ENCODE measurements around the gene ATF7.
"Not testable (repeated sequence)": the region's sequence is repeated elsewhere in the genome, so short reads cannot be mapped to it uniquely, and the experiment has no call there.

ATF7 gene

DNA sequence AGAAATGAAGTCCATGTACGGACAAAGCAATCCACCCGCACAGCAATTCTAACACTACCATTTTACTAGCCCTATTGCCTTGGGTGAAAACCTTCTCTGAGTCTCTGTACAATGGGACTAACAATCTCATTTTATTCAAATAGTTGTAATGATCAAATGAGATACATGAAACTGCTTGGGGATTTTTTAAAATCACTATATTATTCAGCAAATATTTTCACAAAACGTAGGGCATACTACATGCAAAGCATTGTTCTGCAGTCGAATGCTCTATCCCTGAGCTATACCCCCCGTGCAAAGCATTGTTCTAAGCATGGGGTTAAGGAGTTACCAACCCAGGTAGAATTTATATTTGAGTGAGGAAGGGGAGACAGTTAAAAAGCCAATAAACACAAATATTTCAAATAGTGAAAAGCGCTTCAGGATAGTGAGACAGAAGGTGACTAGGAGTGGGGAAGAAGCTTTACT, 554 bp upstream of the ATF7 start:
- no peak for DNase-seq

DNA sequence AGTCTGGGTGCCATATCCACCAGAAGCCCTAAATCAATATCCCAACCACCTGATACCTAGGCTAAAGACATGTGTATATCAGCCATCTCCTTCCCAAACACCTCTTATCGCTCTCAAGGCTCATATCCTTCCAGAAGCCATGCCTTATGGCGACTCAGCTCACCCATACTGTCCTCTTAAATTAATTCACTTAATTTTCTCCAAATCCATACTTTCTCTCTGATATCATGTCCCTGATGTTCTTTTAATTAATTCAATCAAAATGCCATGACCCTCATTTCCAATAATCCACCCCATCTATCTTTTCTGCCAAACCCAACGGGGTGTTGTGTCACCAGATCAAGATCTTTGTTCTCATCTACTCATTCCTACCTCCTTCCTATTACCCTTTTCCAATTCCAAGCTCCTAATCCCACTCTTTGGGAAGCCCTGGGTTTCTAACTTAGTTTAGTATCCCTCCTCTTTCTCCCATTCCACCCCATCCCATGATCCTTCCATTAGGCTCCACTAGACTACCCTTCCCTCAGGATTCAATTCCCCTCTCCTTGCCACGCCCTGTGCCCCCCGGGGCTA, 723 bp downstream of the ATF7 start:
- DNase-seq, result no peak

DNA sequence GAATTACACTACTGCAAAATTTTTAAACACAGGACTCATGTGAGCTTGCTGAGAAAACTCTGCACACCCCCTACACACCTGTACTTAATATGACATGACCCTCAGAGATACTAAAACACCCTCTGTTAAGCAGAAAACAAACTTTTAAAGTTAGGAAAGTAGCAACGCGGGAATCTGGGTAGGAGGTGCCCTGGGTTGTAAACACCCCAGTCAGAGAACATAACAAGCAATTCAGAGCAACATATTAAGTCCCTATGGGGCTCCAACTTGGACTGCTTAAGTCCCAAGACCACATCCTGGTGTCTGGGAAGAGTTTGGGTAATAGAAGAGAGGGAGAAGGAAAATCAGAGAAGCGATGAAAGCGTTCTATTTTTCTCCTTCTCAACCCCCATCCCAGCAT, 1.2 kb downstream of the ATF7 start:
- no peak for DNase-seq

DNA sequence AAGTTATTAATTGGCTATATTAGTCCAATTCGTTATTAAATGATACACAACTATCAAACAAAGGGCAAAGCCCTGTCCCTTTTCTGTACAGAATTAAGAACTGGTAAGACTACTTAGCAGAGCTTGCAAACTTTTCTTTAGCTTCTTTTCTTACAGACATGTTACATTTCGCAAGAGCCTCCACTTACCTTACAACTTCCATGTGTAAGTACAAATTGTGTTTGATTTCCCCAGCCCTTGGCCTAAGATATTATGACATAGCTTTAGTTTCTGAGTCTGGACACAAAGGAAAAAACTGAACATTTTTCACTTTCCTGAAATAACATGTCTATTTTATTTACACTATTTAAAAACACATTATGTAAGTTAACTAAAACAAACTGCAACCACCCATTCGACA, 1.7 kb downstream of the ATF7 start:
- DNase-seq, result no peak

DNA sequence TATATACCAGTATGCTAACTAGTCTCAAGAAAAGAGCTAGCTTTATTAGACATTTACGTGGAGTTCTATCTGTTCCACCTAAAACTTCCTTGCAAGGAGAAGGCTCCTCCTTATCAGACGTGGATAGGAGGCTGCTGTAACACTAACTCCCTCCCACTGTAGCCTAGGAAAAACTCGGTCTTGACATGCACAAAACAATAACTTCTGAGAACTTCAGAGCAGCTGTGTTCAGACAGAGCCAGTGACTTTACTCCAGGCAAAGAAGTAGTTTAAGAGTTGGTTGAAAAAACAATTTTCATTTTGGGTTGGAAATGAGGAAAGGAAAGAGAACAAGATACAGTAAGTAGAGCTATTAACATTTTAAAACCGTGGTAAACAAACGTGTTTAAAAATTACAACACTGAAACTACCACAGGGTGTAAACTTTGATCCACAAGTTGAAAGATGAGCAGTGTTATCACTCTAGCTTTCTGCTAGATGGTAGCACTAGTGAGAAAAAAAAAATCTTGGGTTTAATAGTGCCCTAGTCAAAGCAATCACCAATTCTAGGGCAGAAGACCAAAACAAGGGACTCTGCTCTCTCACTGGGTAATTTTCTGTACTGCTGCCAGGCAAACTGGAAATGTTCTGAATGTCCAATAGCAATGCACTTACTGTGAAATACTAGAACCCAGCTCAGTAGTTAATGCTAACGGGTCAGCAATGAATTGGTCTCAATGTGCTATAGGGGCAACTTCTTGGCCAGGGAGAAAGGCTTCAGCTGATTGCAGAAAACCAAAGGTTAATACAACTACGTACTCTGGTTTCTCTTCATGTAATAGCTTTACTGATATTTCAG, 2.4 kb downstream of the ATF7 start:
- DNase-seq, result no peak

DNA sequence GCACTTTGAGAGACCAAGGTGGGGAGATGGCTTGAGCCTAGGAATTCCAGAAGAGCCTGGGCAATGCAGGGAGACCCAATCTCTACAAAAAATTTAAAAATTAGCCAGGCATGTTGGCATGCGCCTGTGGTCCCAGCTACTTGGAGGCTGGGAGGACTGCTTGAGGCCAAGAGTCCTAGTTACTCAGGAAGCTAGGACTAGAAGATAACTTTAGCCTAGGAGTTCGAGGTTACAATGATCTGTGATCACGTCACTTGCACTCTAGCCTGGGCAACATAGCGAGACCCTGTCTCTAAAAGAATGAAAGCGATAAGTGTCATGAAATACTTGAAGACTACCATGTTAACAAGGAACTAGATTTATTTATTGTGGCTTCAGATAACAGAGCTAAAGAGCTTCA, 3.5 kb downstream of the ATF7 start:
- no peak for DNase-seq

DNA sequence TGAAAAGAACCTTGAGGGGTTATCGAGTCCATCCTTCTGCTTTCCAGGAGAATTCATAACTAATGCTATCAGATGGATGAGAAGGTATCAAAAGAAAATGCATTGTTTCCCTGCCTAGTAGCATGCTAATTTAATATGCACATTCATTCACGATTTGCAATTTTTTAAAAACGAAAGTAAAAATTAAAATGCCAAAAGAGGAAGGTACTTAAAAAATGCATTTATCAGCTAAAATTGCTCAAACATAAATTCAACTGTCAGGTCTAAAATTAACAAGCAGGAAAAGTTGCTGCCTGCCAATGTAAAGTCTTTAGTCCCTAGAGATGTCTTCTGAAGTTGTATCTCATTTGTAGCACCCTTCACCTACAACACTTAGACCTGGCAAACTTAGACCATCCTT, 7.9 kb downstream of the ATF7 start:
- DNase-seq, result no peak

DNA sequence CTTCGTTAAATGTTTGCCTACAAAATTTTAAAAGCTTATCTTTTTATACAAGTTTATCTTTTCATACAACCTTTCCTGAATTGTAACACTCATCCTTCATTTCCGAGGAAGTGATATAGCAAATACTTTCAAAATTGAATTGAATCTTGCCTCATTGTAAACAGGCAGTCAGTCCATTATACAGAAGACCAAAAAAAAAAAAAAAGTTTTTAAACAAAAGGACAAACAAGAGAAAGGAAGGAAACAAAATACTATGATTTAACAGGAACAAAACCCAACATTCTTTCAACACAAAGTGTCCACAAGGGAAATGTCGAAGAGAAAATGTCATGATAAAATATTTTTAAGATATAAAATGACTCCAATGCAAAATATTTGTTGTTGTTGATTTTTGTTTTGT, 8.5 kb downstream of the ATF7 start:
- DNase-seq, result no peak

DNA sequence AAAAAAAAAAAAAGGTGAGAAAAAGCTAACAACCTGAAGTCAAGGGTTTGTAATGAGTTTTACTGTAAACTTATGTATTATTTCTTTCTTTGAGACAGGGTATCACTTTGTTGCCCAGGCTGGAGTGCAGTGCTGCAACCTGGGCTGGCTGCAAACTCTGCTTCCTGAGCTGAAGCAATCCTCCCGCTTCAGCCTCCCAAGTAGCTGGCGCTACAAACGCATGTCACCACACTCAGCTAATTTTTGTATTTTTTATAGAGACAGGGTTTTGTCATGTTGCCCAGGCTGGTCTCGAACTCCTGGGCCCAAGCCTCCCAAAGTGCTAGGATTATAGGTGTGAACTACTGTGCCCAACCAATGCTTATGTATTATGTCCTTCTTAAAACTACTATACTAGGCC, 9.2 kb downstream of the ATF7 start:
- no peak for DNase-seq

DNA sequence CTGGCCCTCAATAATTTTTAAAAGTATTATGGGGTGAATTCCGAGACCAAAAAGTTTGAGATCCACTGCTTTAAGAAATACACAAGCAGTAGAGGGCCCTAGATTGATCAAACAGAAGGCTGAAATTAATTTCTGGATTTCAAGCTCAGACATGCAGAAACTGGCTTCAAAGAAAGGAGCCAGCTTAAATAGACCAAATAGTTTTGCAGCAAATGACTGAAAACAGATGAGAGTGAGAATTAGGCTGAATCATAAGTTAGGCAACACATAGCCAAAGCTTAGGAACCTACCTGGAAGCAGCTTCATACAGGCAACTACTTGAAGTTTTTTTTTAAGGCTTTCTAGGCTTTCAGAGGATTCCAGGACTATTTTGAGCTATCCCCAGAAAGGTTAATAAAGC, 12.4 kb downstream of the ATF7 start:
- DNase-seq, result no peak

DNA sequence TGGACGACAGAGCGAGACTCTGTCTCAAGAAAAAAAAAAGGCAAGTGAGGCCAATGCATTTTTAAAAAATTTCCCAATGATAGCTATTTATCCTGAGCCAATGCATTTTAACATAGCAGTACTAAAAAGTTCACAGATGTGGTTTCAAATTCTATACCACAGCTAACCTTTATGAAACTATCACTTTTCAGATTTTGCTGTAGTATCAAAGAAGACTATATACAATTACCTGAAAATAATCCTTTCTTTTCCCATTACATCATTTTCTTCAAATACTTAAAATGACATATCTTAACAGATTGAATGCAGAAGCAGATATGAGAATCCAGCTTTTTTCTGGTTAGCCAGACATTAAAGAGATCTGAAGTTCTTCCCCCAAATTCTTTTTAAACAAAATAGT, 13.2 kb downstream of the ATF7 start:
- DNase-seq, result no peak

DNA sequence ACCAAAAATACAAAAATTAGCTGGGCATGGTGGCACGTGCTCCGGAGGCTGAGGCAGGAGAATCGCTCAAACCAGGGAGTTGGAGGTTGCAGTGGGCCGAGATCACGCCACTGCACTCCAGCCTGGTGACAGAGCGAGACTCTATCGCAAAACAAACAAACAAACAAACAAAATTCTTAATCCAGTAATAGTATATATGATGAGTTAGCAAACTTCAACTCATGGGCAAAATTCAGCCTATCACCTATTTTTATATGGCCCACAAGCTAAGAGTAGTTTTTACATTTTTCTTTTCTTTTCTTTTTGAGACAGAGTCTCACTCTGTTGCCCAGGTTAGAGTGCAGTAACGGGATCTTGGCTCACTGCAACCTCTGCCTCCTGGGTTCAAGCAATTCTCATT, 14.9 kb downstream of the ATF7 start:
- no peak for DNase-seq

DNA sequence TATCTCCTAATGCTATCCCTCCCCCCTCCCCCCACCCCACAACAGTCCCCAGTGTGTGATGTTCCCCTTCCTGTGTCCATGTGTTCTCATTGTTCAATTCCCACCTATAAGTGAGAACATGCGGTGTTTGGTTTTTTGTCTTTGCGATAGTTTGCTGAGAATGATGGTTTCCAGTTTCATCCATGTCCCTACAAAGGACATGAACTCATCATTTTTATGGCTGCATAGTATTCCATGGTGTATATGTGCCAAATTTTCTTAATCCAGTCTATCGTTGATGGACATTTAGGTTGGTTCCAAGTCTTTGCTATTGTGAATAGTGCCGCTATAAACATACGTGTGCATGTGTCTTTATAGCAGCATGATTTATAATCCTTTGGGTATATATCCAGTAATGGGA, 19.5 kb downstream of the ATF7 start:
- not testable (repeated sequence) for DNase-seq

DNA sequence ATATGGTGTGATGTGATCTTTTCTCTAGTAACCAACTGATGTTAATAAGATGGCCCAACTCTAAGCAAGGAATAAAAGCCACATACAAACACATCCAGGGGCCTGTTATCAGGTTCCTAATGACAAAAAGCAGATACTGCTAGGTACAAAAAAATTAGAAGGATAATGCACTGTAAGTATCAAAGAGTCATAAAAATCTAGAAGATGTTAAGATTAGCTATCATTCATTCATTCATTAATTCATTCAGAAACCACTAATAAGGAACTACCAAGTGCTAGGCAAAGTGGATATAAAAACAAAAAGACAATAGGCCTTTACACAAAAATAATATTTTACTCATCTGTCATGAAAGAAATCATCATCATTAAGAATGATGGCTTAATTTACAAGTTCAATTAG, 21.6 kb downstream of the ATF7 start:
- DNase-seq, result no peak

DNA sequence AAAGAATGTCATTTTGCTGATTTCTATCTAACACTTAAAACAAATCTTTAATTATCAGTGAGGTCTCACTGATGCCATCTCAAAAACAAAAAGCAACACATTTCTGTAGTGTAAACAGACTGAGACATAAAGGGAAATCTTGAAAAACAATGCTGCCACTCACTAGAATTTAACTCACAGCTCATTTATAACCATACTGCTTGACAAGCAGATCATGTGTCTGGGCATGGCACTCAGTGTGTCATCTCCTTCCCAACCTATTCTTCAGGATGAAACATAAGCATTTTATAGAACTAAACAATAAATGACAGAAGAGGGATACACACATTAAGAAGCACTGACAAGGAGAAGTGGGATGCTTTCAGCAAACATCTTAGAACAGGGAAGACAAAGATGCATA, 22.4 kb downstream of the ATF7 start:
- DNase-seq, result no peak

DNA sequence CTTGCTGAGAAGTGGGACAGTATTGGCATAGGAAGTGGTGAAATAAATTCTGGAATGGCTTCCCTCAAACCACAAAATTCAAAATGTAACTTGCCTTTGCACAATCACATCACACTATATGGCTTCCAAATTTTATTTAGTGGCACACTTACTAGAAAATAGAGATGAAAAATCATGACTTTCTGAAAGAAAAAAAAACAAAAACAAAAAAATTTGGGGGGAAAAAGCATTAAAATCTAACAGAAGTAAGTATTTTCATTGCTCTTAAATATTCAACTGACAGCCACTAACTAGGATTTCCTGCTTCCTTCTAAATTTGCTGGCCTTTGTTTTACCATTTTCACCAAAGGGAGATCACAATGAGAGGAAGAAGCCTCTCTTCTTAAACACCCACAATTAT, 23.0 kb downstream of the ATF7 start:
- DNase-seq, result no peak

DNA sequence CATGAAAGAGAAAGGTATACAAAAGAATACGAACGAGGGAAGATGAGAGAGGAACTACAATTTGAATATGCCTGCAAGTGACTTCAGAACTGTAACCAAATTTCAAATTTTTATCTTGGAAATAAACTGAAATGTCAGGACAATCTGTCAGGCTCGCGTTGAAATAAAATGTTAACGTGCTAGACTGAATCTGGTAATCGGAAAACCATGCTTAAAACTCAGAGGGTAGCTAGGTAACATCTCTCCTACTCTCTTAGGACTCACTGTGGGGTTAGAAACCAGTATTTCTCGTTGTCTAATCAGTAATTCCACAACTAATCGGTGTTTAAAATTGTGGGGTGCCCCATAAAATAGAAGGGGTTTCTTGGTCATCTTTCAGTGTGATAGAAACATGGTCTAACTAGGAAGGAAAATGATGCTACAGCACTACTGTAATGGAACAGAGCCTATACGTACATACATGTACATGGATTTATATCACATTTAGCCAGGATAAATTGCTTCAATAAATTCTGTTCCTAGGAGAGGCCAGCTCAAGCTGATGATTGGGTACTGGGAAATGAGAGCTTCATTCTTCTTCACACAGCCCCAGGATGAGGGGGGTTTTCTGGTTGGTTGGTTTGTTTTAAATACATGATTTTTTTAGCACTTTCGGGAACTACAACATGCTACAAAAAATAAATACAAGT, 23.9 kb downstream of the ATF7 start:
- DNase-seq, result no peak

DNA sequence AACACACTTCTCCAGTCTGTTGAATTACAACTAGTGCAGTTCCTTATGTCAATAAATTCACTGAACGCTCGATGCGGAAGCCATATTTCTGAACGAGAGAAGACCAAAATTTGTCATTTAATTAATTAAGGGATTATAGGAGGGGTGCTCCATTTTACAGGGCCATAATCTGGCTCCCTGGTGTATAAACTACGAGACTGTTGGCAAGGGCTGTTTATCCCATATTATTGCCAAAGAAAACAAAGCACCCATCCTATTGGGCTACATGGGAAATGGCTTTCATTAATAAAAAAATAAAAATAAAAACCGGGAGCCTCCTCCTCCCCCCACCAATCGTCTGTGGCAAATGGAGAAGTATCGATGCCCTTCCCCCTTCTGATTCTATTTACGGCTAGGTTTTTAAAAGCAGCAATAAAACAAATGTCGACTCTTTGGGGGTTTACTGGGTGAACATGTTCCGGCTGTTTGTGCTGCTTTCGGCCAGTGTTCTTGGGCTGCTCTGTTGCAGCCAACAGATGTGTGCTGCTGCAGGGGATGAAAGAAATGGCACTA, 24.8 kb downstream of the ATF7 start:
- DNase-seq, result no peak

DNA sequence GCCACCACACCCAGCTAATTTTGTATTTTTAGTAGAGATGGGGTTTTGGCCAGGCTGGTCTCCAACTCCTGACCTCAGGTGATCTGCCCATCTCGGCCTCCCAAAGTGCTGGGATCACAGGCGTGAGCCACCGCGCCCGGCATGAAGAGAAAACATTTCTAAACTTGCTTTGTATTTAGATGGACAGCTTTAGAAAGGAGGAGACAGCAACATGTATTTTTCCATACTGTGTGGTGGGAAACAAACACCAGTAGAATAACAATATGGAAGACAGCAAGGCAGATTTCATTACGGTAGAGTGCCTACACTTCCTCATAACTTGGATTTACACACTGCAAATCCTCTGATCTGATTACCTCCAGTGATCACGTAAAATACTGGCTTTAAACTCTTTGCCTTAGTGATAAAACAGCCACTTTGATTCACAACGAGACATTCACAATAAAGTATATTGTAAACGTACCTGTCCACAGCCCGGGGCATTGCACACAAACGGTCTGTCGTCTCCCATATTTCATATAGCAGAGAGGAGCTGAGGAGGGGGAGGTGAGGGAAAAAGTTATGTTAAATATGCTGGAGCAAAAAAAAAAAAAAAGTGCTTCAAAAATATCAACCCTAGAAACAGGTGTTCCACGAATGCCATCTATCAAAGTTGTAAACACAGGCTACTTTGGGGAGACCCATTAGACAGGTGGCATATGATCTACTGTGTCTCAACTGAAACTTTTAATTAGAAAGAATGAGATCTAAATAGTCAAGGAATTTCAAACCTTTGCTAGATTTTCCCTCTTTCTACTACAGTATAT, 25.5 kb downstream of the ATF7 start:
- DNase-seq, result no peak

DNA sequence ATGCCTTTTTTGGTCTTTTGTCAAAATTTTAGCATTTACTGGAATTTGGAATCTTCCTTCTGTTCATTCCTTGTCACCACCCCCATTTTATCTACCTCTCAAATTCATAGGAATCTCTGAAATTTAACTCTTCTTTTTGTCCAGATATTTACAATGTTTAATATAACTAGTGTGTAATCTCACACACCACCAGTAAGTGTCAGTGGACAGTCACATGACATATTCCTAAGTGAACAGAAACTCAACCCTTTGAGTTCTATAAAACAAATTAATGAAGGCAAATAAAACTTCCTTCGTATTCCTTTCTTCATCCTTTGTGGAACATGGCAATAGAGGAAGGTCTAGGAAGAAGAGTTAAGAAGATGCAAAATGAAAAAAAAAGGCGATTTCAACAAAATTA, 26.6 kb downstream of the ATF7 start:
- DNase-seq, result no peak

DNA sequence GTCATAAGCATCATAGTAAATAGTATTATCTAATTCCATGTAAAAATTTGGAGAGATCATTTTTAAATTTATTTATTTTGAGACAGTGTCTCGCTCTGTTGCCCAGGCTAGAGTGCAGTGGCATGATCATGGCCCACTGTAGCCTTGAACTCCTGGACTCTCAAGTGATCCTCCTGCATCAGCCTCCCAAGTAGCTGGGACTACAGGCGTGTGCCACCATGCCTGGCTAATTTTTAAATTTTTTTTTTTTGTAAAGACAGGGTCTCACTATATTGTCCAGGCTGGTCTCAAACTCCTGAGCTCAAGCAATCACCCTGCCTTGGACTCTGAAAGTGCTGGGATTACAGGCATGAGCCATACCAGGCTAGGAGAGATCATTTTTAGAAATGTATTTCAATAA, 27.2 kb downstream of the ATF7 start:
- DNase-seq, result not testable (repeated sequence)

DNA sequence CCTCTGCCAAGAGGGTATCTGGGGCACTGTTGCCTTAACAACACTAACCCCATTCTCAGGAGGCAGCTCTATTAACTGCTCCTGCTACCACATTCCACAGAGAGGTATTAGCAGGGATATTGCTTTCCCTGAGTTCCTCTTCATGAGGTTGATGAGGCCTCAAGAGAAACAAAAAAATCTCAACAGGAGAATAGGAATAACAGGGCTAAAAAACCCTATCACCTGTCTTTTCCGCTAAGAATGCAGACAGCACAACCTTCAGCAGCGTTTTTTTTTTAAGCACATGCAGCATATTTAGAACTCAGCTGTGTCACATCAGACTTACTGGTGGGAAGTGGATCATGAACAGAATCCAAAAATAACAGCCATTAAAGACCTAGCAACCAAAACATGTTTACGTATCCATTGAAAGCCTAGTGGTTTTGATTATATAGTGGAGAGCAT, 29.2 kb downstream of the ATF7 start:
- DNase-seq, result peak; percentile 13
